GM21447 (cell line): ENCODE measurements around the gene OR2AT4.
"Not testable (repeated sequence)": the region's sequence is repeated elsewhere in the genome, so short reads cannot be mapped to it uniquely, and the experiment has no call there.

Source experiments
- ATAC-seq: cut with Tn5 transposase; IDR thresholded peaks from one replicate; pipeline ENCODE4 v1.9.1; 2021; ENCODE audit not compliant: unreplicated experiment

The OR2AT4 gene

GRCh38 chr11:75068993-75069392 lies 27.7 kb downstream of the OR2AT4 start:
- ATAC-seq = no peak

GRCh38 chr11:75068559-75068958 lies 28.1 kb downstream of the OR2AT4 start:
- no peak for ATAC-seq

DNA sequence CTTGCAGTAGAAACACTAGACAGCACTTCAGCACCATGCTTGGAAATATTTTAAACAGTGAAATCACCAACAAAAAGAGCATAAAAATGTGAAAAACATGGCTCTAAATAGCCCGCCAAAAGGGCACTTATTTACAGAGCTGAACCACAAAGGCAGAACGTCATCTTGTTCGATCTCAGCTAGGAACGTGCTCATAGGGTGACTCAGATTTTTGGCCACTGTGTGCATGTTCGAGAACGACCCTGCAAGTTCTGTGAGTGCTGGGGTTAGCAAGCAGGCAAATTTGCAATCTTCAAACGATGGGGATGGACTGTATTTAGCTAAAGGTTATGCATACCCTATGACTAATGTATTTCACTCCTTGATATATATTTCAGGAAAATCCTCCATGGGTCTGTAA lies 30.6 kb downstream of the OR2AT4 start:
- no peak for ATAC-seq

DNA sequence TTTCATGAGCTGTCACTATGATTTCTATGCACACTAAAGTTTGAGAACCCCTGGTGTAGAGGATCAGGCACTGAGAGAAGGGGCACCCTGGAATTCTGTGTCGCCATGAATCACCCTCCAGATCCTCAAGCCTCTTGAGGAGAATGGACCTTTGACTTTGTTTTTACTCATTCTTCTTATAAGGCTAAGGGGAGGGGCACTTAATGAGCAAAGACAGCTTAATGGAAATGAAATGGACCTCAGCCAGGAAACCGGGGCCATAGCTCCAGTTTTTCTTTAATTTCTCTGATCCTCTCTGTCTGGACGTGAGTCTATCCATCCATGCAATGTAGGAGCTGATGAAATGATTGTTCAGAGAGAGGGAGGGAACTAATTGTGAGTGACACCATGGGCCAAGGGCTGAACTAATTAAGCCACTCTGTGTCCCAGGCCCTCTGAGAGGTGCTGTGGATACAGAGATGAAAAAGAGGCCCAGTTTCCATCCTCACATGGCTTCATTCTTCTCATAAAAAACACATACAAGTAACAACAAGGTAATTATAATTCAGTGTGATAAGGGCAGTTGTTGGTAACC lies 32.8 kb downstream of the OR2AT4 start:
- no peak for ATAC-seq

DNA sequence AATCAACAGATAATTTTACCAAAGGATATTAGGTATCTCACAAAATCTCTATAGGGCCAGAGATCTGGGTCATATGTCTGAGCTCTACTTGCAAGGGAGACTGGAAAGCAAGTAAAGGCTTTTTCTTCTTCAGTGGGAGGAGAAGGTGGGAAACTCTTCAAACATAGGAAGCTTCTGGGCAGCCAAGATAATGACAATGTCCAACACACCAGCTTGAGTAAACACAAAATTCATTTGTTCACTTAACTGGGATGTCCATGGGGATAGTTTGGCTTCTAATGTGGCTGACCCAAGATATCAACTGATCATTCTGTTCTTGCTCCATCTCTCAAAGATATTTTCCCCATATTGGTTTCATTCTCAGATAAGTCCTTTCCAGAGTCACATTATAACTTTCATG lies 37.4 kb downstream of the OR2AT4 start:
- no peak for ATAC-seq

DNA sequence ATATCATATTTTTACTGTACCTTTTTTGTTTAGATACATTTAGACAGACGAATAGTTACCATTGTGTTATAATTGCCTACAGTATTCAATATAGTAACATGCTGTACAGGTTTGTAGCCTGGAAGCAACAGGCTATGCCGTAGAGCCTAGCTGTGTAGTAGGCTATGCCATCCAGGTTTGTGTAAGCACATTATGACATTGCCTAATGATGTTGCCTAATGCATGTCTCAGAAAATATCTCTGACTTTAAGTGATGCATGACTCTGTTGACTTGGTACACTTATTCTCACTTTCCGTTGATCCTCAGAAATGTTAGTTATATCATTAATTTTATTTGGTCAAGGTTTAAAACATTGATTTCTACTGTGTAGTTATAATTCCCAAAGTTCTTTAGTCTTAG lies 39.9 kb downstream of the OR2AT4 start:
- ATAC-seq = no peak

DNA sequence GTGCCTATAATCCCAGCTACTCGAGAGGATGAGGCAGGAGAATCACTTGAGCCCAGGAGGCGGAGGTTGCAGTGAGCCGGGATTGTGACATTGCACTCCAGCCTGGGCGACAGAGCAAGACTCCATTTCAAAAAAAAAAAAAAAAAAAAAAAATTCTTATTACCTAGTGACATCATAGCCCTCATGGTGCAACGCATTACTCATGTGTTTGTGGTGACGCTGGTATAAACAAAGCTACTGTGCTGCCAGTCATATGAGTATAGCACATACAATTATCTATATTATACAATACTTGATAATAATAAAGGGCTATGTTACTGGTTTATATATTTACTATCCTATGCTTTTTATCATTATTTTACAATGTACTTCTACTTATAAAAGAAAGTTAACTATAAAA lies 41.2 kb downstream of the OR2AT4 start:
- ATAC-seq = no peak

DNA sequence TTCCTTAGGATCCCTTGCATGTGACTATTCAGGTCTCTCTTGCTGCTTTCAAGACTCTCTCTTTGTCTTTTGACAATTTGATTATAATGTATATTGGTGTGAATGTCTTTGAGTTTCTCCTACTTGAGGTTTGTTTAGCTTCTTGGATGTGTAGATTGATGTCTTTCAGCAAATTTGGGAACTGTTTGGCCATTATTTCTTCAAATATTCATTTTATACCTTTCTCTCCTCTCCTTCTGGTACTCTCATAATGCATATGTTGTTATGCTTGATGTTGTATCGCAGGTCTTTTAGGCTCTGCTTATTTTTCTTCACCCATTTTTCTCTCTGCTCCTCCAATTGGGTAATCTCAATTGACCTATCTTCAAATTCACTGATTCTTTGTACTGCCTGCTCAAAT lies 44.2 kb downstream of the OR2AT4 start:
- no peak for ATAC-seq

- ATAC-seq = no peak
These were observed 45.6 kb downstream of the OR2AT4 start for GRCh38 chr11:75051043-75051442.

GRCh38 chr11:75050516-75050915 lies 46.2 kb downstream of the OR2AT4 start:
- ATAC-seq = no peak

DNA sequence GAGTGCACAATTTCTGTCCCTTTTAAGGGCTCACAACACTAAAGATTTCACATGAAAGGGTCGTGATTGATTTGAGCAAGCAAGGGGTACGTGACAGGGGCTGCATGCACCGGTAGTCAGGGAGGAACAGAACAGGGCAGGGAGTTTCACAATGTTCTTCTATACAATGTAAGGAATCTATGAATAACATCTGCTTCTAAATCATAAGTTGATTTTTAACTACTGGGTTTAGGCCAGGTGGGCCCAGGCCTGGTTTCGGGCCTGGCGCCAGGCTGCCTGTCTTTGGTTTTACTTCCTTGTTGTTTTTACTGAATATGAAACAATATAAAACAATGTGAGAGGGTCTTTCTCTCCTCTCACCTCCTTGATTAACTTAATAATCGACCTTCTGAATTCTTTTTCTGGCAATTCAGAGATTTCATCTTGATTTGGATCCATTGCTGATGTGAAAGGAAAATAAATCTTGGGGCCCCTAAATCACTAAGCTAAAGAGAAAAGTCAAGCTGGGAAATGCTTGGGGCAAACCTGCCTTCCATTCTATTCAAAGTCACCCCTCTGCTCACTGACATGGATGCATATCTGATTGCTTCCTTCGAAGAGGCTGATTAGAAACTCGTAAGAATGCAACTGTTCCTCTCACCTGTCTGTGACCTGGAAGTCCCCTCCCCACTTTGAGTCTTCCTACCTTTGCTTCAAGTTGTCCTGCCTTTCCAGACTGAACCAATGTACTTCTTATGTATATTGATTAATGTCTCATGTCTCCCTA lies 47.0 kb downstream of the OR2AT4 start:
- not testable (repeated sequence) for ATAC-seq

DNA sequence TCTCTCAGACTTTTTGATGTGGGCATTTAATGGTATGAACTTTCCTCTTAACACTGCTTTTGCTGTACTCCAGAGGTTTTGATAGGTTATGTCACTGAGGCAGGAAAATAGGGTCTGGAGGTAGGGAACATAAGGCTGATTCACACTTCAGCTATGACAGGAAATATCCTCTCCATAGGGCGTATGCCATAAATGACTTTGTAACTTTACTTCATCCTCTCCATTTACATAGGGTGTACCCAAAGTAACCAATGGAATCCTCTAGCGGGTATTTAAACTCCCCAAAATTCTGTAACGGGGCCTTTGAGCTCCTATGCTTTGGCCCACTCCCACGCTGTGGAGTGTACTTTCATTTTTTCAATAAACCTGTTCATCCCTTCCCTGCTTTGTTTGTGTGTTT lies 49.5 kb downstream of the OR2AT4 start:
- ATAC-seq = no peak

- not testable (repeated sequence) for ATAC-seq
These were observed 50.0 kb downstream of the OR2AT4 start for GRCh38 chr11:75046668-75047067.

DNA sequence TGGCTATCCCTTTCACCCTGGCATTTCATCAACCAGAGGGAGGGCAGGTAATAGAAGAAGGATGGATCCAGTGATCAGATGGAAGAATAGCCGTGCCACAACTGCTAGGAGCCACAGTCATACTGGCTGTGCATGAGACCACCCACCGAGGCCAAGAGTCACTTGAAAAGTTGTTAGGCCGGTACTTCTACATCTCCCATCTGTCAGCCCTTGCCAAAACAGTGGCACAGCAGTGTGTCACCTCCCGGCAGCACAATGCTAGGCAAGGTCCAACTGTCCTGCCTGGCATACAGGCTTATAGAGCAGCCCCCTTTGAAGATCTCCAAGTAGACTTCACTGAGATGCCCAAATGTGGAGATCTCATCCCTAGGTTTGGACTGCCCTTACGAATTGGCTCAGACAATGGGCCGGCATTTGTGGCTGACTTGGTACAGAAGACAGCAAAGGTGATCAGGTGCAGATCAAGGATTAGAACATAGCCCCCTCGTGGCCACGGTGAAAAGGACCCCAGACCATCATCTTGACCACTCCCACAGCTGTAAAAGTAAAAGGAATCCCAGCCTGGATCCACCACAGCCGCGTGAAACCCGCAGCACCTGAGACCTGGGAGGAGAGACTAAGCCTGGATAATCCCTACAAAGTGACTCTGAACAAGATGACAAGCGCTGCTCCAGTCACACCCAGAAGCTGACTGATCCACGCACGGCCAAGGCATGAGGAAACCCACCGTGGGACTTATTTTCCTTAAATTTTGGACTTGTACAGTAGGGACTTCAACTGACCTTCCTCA lies 52.1 kb downstream of the OR2AT4 start:
- ATAC-seq = not testable (repeated sequence)

DNA sequence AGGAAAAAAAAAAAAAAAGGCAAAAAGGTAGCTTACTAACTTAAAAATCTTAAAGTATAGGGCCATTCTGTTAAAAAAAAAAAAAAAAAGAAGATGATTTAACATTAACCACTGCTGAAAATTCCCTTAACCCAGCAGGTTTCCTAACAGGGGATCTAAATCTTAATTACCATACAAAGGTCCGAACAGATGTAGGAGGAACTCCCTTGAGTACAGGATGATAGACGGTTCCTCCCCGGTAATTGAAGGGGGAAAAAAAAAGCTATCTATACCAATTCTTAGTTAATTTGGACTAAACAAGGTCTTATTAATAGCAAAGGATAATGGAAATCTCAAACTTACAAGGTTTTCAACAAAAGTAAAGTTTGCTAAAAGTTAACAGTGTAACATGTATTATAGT lies 54.9 kb downstream of the OR2AT4 start:
- not testable (repeated sequence) for ATAC-seq

- no peak for ATAC-seq
These were observed 55.4 kb downstream of the OR2AT4 start for GRCh38 chr11:75041263-75041662.

- no peak for ATAC-seq
These were observed 56.4 kb downstream of the OR2AT4 start for GRCh38 chr11:75040167-75040770.

GRCh38 chr11:75035911-75036565 lies 60.6 kb downstream of the OR2AT4 start:
- ATAC-seq = no peak

- no peak for ATAC-seq
These were observed 61.4 kb downstream of the OR2AT4 start for GRCh38 chr11:75035256-75035655.

GRCh38 chr11:75033916-75034315 lies 62.8 kb downstream of the OR2AT4 start:
- no peak for ATAC-seq

DNA sequence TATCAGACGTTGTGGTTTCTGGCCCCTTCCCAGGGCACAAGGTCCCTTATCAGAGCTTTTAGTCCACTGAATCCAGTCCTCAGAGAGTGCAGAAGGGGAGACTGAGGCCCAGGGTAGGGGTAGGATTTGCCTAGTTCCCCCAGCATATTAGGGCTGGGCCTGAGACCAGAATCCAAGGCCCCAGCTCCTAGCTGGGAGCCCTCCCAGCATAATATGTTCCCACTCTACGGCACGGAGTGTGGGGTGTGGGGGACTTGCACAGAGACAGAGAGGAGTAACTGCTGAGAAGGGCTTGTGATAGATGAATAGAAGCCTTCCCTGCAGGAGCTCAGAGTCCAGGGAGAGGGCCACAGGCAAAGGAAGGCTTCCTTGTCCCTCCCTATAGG lies 64.1 kb downstream of the OR2AT4 start:
- no peak for ATAC-seq
